Caki2 (cell line): ENCODE results near the gene YPEL3. TPM values are rescaled to one million over a fixed set of nuclear protein-coding genes. Genes with fewer than 3 reads are reported as not detected.

Experiments used
- DNase-seq: peaks from one replicate; pipeline ENCODE4 v3.0.0-alpha.2; 2015; ENCODE audit warnings: low read depth
- in situ Hi-C: cut with HindIII; loops from 2 replicates; pipeline ENCODE4 v1.10.0; 2016; ENCODE audit warnings: low sequenced_read_pairs, low pct_unique_long_range_greater_than_20kb, mixed read lengths
- total RNA-seq: library from RNA; depleted of rRNA; stranded (reverse); fragments of >200 nt; shearing (Covaris generic); gene quantifications from 2 replicates; pipeline ENCODE4 v1.2.3, GENCODE V29; 2014; ENCODE audit warnings: low replicate concordance

Gene YPEL3
- total RNA-seq, 1 experiment from 2014 or later, result 10.5 TPM

DNA sequence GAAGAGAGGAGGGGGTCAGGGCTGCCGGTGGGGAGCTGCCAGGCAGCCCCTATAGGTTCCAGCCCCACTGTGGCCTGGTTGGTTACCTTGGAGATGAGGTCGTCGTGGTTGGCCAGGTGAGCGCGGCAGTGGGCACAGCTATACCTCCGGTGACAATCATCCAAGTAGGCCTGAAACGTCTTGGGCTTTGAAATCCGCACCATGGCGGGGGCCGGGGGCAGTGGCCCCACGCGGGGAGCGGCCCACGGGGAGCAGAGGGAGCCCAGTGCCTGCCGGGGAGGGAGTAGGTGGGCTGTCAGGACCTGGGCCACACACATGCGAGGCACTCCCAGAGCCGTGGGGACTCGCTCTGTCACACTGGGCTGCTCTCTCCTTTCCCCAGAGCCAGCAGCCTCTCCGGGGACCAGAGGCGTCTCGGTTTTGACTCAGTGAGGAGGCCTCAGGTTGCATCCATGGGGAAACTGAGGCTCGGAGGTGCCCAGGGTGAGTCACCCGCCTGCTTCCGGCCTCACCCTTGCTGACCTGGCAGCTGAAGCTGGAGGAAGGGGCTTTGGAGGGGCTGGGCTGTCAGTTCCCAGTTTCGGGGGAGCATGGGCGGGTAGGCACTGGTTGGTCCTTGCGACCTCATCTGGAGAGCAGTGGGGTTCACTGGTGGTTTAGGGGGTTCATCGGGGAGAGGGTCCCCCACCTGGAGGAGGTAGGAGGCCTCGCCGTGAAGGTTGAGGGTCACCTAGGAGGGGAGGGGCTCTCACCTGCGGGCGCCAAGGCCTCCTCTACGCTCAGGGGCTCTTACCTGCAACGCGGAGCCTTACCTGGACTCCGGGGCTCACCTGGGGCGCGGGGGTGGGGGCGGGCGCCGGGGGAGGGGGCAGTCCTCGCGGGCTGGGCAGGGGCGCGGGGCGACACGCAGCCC is 591 bp downstream of the YPEL3 start:
- in situ Hi-C loops, result no loop called here
- DNase-seq, result no peak

DNA sequence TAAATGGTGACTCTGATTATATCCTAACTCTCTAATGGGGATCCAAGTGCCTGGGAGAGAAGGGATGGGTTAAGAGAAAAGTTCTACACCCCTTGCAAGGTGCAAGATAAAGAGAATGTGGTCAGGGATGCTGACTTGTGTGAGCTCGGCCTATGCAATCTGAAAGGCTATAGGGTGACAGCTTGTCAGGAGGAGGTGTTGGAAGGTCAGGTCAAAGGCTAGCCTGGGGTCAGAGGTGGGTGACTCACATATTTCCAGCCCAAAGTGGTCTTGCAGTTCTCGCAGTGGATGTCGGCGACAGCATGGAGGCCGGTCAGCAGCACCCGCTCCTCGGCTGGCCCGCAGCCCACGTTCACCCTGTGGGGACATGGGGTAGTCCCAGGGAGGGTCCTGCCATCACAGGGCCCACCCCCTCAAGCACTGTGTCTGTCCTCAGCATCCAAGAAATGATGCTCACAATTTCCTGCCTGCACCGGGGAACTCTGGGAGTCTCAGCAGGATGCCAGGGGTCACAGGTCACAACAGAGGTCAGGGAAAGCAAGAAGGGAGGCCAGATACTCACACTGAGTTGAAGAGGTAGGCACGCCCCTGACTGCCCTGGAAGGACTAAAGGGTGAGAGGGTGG is 1.4 kb downstream of the YPEL3 start:
- no peak for DNase-seq
- in situ Hi-C loops, result no loop called here

DNA sequence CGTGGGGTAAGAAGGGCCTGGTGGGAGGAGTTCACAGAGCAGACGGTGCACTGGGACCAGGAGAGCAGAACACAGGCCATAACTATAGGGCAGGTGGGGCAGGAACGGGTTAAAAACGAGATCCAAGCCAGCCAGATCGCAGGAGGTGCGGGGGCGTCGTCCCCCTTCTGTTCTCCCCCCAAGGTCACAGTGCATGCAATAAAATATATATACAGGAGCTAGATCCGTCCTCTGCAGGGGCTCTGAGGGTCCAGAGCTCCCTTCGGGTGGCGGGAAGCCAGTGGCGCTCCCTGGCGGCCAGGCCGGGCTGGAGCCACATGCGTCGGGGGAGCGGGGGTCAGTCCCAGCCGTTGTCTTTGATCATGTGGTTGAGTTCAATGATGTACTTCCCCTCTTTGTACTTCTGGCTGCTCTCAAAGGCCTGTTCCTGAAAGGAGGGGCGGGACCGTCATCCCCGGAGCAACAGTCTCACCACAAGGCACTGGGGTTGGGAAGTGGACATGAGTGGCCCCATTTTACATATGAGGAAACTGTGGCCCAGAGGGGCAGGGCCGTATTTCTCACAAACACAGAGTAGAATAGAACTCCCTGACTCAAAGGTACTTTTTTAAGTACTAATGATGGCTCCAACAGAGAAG is 3.5 kb downstream of the YPEL3 start:
- in situ Hi-C loops, result no loop called here
- peak; percentile 81 for DNase-seq

DNA sequence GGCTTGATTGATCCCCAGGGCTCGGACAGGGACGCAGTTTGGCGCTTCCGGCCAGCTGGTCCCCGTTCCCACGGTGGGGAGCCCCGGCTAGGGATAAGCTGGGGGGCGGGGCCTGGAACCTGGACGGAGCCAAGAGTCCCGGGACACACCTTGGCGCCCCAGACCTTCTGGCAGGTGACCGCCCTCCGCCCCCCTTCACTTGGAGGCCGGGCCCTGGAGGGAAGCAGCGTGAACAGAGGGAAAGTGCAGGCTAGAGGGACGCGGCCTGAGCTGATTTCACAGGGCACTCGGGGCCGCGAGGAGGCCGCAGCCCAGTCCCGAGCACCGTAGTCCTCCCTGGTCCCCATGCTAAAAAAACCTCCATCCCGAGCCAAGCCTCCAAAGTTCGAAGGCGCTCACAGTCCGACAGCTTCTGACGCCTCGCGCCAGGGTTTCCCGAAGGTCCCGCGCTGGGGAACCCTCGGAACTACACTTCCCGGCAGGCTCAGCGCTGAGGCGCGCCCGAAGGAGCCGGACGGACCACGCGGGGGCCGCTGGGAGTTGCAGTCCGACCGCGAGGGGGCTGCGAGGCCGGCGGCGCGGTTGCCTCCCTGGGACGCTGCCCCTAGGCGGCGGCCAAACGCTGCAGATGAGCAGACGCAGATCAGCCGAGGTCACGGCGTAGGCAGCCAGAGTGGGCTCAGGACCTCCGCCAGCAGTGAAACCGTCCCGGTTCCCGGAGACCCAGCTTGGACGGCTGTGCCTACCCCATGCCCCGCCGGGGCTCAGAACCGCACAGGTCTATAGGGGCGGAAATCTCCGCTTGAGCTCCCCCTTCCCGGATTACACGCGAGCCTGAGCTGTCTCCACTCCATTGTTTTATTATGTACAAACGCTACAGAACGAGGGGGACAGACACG is 4.3 kb downstream of the YPEL3 start, which contains the start of gene TBX6:
TBX6 (minus strand) TSS at position 451 of the 899 bp plus-strand sequence. CDS start 731 bp downstream, outside the sequence.
- peak; percentile 90 for DNase-seq
- in situ Hi-C loops, result no loop called here

DNA sequence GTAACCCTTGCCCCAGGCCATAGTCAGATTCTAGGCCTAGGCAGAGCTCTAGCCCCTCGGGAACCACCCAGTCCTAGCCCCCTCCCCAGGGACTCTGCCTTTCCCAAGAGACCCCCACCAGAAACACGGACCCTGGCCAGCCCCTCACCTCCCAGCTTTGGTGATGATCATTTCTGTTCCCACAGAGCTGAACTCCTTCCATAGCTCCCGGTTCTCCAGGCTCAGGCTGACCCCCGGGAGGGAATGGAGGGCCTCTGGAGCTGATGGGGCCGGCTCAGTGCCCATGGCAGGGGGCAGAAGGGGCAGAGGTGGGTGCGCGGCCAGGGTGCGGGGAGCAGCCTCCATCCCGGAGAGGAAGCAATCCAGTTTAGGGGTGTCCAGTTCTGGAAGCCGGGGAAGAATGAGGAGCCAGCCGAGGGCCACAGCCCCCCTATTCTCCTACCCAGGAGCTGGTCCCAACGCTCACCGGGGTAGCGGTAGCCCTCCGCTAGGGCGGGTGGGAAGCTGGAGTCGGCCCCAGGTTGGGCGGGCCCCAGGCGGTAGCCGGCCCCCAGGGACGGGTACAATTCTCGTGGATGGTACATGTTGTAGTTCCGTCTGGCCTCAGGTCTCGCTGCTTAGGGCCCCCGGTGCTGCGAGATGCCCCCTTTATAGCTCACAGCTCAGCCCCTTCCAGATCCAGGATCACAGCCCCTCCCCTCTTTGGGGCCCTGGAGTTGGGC is 5.2 kb downstream of the YPEL3 start:
- in situ Hi-C loops, result no loop called here
- no peak for DNase-seq

DNA sequence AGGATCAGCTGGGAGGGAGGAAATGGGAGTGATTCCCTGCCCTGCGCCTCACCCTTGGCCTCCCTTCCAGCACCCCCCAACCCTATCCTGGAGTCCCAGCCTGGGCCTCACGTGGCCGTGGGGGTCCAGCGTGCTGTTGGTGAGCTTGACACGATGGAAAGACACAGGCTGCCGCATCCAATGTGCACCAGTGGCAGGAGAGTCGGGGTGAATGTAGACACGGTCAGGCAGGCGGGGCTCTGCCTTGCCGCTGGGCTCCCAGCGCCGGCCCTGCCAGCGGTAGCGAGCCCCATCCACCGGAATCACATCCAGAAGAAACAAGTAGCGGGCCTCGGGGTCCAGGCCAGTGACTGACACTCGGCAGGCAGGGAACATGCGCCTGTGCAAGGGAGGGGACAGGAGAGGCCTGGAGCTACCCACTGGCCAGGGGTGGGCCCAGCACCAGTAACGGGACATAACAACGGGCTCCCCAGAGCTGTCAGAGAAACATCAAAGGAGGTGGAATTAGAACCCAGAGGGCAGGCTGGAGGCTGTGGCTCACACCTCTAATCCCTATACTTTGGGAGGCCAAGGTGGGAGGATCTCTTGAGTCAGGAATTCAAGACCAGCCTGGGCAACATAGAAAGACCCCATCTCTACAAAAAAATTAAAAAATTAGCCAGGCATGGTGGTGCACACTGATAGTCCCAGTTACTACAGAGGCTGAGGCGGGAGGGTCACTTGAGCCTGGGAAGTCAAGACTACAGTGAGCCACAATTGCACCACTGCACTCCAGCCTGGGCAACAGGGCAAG is 7.0 kb downstream of the YPEL3 start:
- in situ Hi-C loops, result no loop called here
- no peak for DNase-seq

DNA sequence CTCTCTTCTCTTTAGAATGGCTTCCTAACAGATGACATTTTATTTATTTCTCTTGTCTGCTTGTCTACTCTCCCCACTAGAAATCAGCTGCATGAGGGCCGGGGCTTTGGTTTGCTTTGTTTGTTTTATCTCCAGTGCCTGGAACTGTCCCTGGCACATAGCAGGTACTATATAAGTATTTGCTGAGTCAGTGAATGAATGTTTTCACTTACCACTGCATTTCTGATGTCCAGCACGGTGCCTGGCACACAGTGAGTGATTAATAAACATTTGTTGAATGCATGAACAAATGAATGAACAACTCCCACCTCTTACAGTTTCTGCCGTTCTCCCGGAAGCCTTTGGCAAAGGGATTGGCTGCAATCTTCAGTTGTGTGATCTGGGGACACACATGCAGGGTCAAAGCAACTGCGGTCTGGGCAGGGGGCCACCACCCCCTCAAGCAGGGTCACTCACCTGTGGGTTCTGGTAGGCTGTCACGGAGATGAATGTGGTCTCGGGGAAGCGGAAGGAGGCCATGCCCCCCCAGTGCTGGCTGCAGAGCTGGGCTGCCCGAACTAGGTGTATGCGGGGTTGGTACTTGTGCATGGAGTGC is 7.7 kb downstream of the YPEL3 start:
- in situ Hi-C loops, result no loop called here
- no peak for DNase-seq

DNA sequence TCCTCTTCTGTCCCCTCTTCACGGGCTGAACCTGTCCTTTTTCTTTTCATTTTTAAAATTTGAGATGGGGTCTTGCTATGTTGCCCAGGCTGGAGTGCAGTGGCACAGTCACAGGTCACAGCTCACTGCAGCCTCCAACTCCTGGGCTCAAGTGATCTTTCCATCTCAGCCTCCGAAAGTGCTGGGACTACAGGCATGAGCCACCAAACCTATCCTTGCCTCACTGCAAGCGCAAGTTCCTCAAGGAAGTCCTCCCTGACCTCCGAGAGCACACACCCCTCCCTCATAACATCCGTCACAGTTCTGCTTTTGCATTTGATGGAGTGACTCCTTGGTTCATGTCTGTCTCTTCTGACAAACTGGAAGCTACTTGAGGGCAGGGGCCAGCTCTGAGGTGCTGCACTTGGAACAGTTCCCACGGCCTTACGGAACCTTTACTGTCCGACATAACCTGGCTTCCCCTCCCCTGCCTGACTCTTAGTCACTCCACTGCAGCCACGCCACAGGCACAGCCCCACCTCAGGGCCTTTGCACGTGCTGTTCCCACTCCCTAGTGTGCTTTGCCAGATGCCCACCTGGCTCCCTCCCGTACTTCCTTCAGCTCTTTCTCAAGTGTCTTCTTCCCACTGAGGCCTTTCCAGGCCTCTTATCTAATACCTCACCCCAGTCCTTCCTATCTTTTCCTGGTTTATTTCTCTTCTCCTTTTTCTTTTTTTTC is 8.7 kb downstream of the YPEL3 start:
- in situ Hi-C loops, result no loop called here
- no peak for DNase-seq

DNA sequence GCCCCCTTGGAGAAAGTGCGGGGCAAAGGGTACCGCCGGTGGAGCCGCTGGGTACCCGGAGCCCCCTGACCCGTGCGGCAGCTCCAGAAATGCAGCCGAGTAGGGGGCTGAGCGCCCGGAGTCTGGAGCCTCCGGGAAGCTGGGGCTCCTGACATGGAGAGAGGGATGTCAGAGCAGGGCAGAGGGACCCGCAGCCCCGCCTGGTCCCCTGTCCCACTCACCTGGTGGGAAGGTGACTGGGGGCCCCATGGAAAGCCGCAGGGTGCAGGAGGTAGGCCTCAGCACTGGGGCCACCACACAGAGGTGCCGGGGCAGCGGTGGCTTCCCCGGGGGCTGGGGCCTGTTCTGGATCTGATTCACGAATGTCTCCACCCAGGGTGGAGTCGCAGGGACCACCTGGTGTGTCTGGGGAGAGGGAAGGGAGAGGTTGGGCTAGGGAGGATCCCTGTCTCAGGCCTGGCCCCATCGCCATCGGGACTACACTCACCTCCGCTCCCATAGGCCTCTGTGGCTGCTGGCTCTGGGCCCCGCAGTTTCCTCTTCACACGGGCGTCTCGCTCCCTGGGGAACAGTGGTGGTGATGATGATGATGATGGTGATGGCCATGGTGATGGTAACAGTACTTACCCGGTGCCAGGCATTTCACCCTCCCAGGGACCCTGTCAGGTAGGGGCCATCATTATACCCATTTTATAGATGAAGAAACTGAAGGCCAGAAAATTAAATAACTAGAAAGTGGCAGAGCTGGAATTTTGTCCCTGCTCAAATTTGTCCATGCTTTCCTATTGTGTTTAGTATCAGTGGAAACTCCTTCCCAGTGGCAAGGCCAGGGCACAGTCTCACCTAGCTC is 9.5 kb downstream of the YPEL3 start:
- DNase-seq, result no peak
- in situ Hi-C loops, result no loop called here

DNA sequence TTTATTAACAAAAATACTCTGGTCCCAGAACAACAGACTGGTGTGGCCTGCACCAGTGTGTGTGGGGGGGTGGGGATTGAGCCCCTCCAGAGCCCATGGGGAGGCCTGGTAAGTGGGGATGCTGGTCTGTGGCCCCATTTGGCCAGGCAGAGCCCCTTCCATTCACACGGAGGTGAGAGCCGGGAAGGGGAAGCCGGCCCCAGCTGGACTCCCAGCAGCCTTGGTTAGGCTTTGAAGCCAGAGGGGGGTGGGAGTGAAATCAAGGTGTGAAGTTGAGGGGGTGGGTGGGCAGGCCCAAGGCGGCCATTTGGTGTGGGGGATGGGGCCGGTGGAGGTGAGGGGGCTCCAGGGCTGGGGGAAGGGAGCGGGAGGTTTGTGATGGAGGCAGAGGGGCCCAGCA is 10.2 kb downstream of the YPEL3 start:
- DNase-seq, result no peak
- in situ Hi-C loops, result no loop called here

DNA sequence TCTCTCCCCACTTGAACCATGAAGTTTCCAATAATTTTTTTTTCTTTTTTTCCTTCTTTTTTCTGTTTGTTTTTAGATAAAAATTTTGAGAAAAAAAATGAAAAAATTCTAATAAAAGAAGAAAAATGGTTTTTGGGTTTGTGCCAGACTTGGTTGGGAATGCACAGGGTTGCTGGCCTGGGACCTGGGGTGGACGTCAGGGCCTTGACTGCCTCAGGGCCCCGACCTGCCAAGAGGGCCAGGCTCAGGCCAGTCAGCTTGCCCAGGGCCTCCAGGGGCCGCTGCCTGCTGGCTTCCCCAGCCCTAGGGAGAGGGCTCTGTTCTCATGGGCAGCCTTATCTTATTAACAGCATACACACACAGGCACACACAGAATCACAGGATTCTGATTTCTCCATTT is 10.8 kb downstream of the YPEL3 start:
- in situ Hi-C loops, result no loop called here
- DNase-seq, result no peak

DNA sequence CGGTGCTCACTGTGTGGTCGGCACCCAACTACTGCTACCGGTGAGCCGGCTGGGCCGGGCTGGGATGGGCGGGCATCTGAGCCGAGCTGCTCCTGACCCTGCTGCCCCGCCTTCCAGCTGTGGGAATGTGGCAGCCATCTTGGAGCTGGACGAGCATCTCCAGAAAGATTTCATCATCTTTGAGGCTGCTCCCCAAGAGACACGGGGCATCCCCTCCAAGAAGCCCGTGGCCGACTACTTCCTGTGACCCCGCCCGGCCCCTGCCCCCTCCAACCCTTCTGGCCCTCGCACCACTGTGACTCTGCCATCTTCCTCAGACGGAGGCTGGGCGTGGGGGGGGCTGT is 11.2 kb downstream of the YPEL3 start:
- in situ Hi-C loops, result no loop called here
- DNase-seq, result no peak

DNA sequence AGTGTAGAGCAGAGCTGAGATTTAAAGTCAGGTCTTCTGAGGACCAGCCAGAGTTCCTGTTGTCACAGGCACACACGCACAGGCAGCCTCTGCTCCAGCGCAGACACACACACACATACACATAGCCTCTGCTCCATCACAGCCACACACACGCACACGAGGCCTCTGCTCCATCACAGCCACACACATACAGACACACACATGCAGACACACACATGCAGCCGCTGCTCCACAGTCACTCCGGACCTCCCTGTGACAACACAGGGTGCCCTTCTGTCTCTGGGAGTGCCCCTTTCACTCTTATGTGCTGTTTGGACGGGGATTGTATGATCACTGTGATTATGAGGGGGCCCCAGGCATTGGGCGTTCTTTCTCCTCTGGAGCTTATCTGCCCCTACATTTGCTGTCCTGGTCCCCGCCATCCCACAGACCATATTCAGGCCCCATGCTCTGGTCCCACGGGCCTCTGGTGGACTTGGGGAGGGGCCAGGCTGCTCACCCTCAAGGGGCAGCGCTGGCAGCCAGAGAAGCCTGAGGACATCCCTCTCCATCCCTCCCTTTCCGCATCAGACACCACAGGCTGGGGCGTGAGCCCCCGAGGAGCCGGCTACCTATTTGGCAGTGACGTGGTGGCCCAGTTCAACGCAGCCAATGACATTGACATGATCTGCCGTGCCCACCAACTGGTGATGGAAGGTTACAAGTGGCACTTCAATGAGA is 11.8 kb downstream of the YPEL3 start:
- no peak for DNase-seq
- in situ Hi-C loops, result no loop called here

DNA sequence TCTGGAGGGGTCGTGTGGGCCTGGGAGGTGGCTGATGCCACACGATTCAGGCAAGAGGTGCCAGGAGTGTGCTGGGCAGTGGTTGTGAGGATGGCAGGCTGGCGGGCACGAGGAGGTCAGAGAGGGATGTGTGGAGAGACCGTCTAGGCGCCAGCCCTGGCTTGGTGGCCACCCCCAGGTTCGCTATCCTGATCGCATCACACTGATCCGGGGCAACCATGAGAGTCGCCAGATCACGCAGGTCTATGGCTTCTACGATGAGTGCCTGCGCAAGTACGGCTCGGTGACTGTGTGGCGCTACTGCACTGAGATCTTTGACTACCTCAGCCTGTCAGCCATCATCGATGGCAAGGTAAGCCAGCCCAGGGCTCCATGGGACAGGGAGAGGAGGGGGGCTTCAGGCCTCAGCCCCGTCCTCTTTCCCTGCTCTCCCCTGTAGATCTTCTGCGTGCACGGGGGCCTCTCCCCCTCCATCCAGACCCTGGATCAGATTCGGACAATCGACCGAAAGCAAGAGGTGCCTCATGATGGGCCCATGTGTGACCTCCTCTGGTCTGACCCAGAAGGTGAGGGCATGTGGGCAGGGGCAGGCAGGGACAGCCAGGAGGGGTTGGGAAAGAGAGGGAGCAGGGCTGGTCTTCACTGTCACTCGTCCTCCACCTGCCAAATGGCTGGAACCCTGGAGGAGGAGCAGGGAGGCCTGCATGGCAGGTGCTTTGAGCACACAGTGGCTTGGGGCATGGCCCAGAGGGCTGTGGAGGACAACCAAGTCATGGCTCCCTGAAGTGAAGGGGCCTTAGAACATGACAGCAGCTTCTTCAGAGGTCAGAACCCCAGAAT is 12.6 kb downstream of the YPEL3 start:
- DNase-seq, result no peak
- in situ Hi-C loops, result no loop called here
